Liver (tissue), 3 donors: ENCODE results near the gene CXCL17.

Source experiments
- CTCF ChIP-seq: fragments of 150-350 bp; IDR thresholded peaks from 2 replicates; pipeline ENCODE4 v1.5.1; 2017; ENCODE audit warnings: improper control_type of control experiment, low read depth, low read length; ENCODE audit not compliant: missing input control
- HNF4G ChIP-seq: IDR thresholded peaks from 2 replicates; pipeline ENCODE4 v1.6.1; 2016; ENCODE audit warnings: antibody characterized with exemption
- TAF1 ChIP-seq: conservative IDR thresholded peaks from 2 replicates; pipeline ENCODE4 v1.6.1; 2016; ENCODE audit warnings: antibody characterized with exemption, mild to moderate bottlenecking
- donor health status: healthy.
- donor health status: healthy.

GRCh38 chr19:42477117-42477516 is 34.4 kb upstream of the CXCL17 start:
- TF ChIP-seq HNF4G (no peak), CTCF (no peak), TAF1 (no peak)
